ENCODE data around the gene LRRC4.
A peak's percentile ranks its signal among the peaks of the same experiment; 100 is the strongest.

The LRRC4 gene

DNA sequence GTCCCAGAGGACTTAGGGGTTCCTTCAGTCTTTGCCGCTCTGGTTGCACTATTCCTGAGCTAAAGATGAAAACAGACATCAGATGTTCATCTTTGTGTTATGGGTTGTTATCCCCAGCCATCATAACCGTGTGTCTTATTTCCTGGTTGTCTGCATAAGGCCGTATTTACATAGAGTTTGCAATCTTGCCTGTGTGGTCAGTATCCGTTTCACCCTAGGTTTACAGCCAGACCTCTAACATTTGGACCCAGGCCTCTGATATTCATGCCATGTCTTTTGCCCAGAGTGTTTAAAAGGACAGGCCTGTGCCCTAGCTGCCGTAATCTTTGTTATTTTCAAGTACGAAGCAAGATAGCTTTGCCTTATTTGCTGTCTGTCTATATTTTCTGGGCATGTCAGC lies 26.6 kb downstream of the LRRC4 start:
- no peak for DNase-seq (ENCODE audit: low spot score)

DNA sequence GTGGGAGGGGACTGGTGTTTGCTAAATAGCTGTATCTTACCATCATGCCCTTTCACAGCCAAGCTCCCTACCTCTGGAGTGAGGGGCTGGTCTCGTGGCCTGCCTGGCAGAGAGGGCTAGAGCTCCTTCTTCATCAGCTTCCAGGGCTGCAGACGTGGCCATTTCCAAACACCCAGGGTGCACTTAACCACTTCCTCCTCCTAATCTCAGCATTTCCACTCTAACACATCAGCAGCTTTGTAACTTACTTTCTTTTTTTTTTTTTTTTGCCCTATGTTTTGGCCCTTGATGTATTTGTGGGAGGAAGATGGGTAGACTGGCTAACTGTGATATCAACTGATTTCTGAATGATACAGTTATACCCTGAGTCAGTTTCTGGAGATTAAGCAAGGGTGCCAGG lies 27.4 kb downstream of the LRRC4 start:
- no peak for DNase-seq (ENCODE audit: low spot score)

DNA sequence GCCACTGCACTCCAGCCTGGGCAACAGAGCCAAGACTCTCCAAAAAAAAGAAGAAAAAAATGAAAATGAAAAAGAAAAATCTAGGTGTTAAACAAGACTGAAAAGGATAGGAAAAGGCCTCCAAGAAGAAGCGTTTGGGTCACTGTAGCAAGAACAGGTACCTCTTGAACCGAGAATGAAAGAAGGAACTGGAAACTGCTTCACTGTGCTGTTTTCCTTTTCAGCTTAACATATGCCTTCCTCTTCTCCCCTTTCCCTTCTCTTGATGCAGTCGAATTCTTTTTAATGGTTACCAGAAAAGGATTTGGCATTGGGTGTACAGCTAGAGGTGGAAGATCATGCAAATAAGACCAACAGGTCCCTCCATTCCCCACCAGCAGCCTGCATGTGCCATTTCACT lies 28.1 kb downstream of the LRRC4 start:
- no peak for DNase-seq (ENCODE audit: low spot score)

DNA sequence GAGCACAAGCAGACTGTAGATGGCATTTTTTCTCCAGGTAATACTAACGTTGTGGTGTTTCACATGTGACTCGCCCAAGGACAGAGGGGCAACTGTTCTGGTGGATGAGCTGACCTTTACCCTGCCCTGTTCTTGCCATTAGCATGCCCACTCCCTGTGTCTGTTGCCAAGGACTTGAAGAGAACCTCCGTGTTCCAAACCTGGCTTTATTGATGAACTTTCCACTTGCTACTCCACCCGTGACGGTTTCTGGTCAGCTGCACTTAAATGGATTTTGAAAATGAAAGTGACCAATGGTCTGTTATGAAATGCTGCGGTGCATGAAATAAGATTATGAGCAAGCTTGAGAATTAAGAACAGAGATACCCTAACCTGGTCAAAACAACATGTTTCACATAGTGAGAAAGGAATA lies 30.4 kb downstream of the LRRC4 start:
- DNase-seq (ENCODE audit: low spot score): no peak

DNA sequence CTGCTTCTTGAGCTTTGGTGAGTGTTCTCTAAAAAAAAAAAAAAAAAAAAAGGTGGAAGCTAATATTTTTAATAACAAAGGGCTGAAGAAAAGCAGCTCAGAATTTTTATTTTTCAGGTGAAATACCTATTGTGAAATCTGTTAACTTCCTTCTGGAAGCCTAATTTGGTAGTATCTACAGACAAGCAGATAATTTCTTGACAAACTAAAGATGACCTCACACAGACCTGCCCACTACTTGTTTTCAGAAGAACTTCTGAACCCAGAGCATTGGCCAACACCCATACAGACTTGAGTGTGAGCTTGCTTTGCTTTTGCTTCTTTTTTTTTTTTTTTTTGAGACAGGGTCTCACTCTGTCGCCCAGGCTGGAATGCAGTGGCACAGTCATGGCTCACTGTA lies 31.2 kb downstream of the LRRC4 start:
- DNase-seq (ENCODE audit: low spot score): no peak

DNA sequence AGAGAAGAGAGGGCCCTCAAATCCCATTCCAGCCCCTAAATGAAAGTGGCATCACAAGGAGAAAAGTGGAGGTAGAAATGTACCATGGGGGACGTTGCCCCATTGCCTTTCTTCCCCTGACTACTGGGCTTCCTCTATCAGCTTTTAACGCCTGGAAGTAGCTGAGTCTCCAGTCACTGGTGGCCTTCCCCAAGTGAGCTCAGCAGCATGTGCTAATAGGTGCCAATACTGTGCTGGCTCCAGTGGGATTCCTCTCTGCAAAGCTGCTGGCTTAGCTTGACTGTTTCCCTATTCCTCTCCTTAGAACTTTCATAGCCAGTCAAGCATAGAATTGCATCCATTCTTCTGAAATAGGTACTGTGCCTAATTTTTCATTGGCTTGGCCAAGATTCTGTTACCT lies 32.6 kb downstream of the LRRC4 start:
- no peak for DNase-seq (ENCODE audit: low spot score)

DNA sequence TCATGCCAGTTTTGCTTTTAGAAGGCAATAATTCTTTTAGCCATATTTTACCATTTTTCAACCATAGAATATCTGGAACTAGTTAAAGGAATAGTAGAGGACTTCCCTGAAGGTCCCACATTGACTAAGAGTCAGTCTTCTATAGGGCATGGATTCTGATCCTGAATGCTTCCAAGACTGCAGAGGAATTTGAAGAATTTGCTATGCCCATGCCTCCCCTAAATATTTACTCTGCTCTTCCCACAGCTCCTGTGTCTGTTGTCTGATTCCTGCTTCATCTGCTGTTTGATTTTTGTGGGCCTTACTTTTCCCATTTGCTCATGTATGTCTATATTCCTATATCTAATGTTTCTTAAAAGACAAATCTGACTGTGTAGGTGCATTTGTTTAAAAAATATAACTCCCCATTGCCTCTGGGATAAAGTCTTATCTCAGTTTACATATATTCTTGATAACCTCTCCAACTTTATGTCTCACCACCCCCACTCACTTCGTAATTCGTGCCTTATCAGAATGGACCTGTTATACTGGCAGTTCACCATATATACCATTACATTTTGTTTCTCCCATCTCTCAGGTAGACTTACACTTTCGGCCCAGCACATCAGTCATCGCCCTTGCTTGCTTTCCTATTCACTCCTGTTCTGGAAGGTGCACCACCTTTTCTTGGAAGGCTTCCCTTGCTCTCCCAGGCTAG lies 33.9 kb downstream of the LRRC4 start:
- DNase-seq (ENCODE audit: low spot score): peak; percentile 36

DNA sequence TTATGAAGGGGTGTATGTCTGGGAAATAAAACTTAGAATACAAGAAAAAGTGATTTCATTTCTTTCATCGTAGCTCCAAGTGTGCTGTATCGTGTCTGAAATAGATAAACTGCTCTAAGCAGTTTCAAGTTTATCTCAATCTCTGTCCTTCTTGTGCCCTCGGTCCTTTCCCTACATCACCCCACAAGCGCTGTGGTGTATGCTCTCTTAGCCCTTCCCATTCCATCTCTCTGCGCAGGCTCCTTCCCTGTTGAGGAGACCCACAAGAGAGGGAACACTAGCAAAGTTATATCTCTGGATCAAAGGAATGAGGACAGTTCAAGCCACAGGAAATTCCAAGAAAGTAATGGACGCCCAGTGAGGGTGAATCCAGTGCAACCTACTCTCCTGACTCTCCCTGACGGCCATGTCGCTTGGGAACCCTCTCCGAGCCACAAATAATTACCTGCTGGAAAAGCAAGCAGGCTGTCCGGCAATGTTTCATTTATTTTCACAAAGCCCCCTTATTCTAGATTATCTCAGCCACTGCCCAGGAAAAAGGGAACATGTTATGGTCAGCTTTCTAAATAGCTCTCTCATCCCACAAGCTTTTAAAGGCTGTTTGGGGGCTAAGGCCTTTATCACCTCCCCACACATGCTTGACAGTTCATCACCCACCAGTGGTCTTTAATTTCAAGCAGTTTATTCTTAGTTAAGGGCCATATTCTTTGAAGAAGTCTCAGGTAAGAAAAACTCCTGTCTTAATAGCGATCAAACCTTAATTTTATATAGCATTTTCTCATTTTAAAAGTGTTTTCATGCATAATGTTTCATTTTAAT lies 34.8 kb downstream of the LRRC4 start:
- DNase-seq (ENCODE audit: low spot score): no peak

DNA sequence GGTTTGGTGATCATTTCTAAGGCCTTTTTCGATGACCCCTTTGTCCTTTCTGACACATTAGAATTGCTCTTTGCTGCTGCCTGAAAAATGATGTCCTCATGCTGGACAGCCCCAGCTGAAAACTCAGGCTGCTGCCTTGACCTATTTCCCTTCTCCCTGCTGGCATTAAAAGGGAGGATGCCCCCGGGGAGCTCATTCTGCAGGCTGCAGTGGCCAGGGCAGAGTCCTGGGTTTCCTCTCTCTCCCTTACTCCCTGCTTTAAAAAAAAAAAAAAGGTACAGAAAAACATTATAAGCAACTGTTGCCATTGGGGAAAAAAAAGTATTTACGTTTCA lies 35.4 kb downstream of the LRRC4 start:
- DNase-seq (ENCODE audit: low spot score): peak; percentile 29

DNA sequence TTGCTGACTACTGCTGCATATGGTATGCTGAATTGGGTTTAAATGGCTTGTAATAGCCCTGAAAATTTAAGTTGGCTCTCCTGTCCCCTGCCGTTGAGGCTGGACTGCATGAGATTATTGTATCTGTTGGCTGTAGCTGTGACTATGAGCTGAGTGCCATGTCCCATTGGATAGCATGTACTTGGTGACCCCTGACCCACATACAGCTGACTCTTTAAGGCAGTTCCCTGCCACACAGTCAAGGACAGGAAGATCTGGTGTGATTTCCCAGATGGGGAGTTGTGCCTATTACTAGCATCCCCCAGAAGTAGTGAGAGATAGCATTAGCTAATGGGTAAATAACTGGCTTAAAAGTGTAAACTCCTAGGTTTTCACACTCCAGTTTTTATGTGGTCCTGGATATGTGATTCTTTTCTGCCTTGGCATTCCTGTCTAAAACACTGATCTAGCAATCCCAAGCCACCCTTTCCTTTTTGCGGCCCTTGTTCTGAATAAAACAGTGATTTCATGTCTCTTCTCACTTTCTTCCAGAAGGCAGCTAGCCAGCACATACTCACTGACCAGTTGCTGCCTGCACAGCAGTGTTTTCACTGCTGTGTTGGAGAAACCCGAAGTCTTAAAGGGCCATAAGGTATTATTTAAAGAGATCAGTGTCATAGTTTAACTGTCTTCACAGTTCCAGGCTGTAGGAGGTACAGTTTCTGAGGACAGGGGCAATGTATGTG lies 35.9 kb downstream of the LRRC4 start:
- peak; percentile 52 for DNase-seq (ENCODE audit: low spot score)

DNA sequence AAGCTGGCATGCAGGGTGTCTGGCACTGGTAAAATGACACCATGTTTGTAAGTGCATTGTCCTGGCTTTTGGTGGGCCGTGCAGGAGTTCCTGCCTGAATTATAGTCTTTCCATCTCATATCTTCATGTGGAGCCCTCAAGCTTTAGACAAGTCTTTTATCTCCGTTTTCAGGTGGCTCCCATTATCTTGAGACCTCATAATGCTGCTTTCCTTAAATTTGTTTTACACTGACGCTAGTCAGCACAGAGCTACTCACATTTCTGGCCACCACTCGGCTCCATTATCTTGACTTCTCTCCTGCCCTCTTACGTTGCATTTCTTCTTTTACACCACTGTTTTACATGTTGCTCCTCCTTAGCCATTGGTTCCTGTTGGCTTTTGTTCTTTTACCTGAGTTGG lies 37.2 kb downstream of the LRRC4 start:
- DNase-seq (ENCODE audit: low spot score): no peak

DNA sequence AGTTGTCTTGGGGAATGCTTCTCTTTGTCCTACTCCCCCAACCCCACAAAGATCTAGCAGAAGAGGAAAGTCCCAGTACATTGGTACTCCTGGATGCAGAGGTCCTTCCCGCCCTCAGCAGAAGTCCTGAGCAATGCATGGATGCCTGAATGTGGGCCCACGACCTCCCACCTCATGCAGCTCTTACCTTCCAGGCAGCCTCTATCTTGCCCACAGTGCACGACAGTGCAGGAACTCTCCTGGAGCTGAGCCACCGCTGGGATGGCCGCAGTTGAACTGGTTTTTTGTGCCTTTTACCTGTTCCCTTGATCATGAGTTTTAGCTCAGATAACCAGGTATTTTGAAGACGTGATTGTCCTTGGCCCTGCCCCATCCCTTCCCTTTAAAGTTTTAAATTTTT lies 37.9 kb downstream of the LRRC4 start:
- DNase-seq (ENCODE audit: low spot score): no peak

DNA sequence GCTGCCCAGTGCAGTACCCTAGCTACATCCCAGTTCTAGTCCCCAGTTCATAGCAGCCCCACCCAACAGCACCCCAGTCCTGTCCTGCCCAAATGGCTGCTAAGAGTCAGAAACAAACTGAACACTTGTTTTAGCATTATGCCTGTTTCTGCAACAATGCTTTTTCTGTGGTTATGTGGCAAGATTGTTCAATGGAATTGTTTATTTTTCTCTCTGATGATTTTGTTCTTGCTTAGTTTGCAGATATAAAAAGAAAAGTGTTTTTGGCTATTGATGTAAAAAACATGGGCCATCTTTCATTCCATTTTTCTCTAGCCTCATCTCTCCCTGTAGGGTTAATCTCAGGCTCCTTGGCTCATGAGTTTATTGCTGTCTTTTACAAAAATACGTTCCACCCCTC lies 42.5 kb downstream of the LRRC4 start:
- no peak for DNase-seq (ENCODE audit: low spot score)

DNA sequence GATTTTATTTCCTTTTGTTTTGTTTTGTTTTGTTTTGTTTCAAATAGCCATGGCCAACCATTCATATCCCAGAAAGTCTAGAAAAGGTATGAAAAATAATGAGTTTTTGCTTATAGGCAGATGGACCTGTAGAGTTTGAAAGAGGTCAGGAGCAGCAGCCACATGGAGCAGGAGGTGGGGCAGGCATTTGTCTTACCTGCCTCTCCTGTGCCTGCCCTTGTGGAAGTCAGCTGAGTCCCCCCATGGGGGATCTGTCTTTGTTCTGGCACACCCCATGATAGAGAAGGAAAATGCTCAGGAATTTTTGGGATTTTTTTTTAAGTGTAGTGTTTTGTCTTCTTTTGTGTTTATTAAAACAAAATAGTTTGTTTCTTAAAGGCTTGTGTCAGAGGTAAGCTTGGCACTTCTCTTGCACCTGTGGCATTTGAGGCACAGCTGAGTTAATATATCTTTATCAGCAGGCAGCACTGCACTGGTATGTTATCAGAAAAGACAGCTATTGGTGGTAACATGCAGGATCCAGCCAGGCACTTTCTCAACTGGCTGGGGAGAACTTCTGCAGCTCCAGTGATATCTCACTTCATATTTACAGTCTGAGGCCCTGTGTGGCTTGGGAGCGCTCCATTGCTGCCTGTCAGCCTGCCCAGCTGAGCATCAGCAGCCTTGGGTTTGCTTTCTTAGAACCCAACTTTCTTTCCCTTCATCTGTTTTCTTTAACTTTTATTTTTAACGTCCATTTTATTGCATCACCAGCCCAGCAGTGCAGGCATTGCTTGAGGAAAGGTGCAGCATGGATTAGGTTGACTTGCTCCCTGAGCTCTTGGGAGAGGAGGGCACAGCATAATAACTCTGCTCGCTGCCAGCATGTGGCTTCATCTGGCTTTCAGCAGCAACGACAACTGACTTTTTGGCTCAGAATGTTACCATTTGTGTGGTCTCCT lies 44.4 kb downstream of the LRRC4 start:
- DNase-seq (ENCODE audit: low spot score): no peak

DNA sequence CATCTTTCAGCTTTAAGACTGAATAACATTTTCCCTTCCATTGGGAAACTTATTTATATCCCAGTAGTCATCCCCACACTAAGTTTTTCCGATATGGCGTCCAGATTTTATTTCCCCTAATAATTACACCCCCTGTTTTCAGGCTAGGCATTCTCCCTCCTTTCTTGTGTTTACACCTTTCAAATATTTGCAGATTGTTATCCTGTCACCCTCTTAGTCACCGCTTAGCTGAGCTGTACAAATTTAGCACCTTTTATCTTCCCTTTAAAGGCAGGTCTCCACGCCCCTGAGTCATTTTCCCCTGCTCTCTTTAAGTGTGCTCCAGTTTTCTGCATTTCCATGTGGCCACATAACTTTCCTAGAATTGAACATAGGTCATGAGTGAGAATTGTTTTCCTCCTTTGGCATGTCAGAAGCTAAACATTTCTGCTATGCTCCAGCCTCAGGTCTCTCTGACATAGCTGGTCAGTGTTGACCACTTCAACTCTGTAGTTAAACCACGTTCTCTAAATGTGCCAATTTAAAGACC lies 47.4 kb downstream of the LRRC4 start:
- no peak for DNase-seq (ENCODE audit: low spot score)

DNA sequence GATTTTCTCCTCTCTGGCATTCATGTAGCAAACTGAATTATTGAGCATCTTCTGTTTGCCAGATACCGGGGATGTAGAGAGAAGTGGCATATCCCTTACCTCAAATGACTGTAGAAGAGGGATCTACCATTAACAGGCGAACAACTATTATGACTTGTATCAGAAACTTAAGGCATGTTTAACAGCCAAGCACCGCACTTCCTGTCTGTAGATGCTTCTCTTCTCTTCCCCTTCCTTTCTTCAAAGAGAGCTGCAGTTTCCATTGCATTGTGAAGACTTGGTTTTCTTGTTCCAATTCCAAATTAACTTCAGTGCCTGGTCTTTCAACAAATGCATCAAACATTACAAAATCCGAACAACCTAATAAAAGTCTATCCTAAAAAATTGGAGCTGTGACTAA lies 49.3 kb downstream of the LRRC4 start:
- DNase-seq (ENCODE audit: low spot score): no peak

DNA sequence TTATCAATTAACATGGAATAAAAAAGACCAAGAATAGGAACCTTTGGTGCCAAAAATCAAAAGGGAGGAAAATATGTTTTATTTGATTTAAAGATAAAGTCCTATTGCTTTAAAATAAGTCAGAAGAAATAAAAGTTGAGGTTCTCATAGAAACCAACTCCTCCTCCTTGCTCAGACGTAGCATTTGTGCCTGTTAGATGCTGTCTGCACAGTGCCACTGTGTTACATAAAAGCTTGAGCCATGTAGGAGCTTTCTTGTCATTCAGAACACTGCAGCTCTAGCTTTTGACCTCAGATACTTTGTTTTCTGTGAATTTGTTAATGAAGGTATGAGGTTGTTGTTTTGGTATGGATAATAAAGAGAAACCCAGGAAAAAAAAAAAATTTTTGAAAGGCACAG lies 50.3 kb downstream of the LRRC4 start:
- DNase-seq (ENCODE audit: low spot score): no peak

DNA sequence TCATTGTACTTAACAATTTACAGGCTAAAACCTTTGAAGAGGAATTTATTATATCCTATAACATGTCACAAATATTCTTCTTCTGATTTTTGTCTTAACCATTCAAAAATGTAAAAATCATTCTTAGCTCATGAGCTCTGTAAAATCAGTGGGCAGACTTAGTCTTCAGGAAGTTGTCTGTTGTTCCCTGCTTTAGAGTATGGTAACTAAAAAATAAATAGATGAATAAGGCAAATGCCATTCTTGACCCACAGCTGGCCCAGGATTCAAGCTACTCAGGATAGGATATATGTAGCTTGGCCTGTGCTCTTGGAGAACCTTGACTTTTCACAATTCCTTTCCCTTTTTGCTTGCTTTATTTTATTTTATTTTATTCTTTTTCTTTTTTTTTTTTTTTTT lies 51.5 kb downstream of the LRRC4 start:
- DNase-seq (ENCODE audit: low spot score): peak; percentile 27

DNA sequence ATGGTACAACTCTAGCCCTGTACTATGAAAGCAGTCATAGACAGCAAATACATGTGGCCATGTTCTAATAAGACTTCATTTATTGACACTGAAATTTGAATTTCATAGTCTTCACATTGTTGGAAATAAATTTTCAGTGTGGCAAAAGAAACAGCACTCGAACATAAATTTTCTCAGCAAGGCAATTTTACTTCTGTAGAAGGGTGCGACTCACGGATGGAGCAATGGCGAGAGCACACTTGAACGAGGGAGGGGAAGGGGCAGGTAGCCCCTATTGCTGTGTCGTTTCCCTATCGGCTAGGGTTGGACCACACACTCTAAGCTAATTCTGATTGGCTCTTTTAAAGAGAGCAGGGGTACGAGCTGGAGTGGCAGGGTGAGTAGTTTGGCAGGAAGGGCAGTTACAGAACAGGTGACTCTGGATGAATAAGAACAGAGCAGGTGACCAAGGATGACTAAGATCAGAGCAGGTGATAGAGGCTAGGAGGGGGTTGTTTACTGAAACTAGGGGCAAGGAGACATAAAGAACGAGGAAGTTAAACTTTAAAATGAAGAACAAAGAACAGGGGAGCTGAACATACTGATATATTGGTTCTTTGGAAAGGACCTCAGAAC lies 52.0 kb downstream of the LRRC4 start:
- no peak for DNase-seq (ENCODE audit: low spot score)

DNA sequence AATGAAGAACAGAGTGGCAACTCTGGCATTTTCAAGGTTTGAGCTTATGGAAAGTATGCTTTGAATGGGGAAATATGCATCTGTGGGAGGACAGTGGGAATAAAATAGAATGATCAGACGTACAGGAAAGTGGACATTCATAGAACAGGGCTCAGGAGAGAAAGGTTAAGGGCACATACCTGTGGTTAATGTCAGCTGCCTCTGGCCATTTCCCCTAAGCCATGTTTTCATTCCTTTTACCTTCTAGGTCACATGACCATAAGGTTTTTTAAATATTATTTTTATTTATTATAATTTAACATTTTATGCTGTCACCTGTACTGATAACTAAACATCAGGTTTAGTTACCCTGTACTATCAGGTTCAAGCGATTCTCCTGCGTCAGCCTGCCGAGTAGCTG lies 52.8 kb downstream of the LRRC4 start:
- no peak for DNase-seq (ENCODE audit: low spot score)

All from AG08396 (cell line).